ENCODE data around the gene RILP.

DNA sequence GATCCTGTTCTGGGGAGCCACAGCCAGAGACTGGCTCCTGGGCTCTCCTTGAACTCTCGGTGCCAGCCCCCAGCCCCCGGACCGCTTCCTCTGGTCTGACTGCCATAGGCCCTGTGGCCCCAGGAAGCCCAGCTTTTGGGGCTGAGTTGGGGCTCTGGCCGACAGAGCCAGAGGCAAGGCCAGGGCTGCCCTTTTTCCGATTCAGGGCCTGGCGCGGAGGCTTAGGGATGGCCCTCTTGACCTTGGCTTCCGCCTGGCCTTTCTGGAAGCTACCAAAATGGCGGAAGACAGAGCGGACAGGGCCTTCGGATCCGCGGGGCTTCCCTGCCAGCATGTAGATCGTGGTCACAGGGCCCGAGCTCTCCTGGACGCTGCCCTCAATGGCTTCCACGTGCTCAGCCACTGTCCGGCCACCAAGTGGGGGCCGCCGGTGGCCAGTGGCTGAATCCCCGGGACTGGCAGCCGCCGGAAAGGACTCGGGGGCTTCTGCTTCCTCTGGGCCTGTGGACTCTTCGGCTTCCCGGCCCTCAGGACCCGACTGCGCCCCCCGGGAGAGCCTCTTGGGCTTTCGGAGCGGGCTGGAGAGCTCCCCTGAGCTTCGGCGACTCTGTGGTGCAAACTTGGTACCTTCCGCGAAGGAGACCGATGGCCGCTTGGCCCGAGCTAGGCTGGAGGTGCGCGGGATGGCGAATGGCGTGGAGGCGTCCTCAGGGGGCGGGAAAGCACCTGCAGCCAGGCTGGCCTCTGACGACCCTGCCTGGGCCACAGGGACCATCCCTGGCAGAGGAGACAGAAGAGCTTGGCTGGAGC, 14.6 kb downstream of the RILP start:
- TF ChIP-seq, protein P1, sequence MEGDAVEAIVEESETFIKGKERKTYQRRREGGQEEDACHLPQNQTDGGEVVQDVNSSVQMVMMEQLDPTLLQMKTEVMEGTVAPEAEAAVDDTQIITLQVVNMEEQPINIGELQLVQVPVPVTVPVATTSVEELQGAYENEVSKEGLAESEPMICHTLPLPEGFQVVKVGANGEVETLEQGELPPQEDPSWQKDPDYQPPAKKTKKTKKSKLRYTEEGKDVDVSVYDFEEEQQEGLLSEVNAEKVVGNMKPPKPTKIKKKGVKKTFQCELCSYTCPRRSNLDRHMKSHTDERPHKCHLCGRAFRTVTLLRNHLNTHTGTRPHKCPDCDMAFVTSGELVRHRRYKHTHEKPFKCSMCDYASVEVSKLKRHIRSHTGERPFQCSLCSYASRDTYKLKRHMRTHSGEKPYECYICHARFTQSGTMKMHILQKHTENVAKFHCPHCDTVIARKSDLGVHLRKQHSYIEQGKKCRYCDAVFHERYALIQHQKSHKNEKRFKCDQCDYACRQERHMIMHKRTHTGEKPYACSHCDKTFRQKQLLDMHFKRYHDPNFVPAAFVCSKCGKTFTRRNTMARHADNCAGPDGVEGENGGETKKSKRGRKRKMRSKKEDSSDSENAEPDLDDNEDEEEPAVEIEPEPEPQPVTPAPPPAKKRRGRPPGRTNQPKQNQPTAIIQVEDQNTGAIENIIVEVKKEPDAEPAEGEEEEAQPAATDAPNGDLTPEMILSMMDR (IDR thresholded peaks at IDR 0.05; ENCODE audit: low read depth, low read length, poor library complexity, severe bottlenecking): no peak
- no peak for TF ChIP-seq EZH2phosphoT487 (IDR thresholded peaks at IDR 0.05; ENCODE audit: borderline replicate concordance, low read length)
